Measurements from ENCODE around the gene HBM.
"Not testable (repeated sequence)": the region's sequence is repeated elsewhere in the genome, so short reads cannot be mapped to it uniquely, and the experiment has no call there.

HBM gene

DNA sequence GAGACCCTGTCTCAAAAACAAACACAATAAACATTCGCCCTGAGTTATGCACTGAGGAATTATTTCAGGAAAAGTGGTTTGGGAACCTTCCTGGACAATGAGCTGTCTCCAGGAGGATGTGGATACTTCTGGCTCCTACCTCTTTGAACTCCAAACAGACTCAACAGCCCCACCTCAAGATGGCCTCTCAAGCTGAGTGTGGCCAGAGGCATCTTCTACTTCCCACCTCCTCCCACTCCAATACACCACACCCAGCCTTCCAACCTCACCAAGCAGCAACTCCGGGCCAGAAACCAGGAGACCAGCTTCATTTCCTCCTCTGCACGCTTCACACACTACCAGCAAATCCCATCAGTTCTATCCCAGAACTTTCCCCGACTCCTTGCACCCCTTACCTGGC, 26.1 kb downstream of the HBM start:
- Histone ChIP-seq H3K36me3 (ENCODE audit: insufficient read depth, low read length) (peaks cover 96% of the 10 kb centered on the region), H3K9ac (ENCODE audit: low read depth, low read length) (no peak overlapping the region), H3K27ac (ENCODE audit: low read depth, low read length) (no peak overlapping the region), H3K4me1 (ENCODE audit: insufficient read depth, low read length) (no peaks in the 10 kb centered on the region), H3K4me3 (ENCODE audit: low read length) (no peak overlapping the region), H3K9me3 (ENCODE audit: insufficient read depth, low read depth, low read length) (no peaks in the 10 kb centered on the region), H3K27me3 (ENCODE audit: insufficient read depth, low read length) (no peaks in the 10 kb centered on the region)
- WGBS, result 95% methylated on average over 3 of the region's 4 CpGs

DNA sequence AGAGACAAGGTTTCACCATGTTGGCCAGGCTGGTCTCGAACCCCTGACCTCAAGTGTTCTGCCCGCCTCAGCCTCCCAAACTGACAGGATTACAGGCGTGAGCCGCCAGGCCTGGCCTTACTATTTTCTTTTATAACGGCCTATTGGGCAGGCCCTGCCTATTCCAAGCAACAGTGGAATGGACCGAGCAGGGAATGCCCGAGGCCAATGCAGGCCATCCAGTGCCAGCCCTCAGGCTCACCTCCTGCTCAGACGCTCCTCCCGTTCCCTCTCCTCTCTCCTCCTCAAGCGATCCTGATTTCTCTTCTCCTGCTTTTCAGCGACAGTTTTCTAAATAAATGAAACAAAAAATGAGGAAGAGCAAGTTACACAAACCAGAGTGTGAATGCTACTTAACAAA, 26.9 kb downstream of the HBM start:
- Histone ChIP-seq H3K27me3 (ENCODE audit: insufficient read depth, low read length) (no peaks in the 10 kb centered on the region), H3K4me3 (ENCODE audit: low read length) (no peak overlapping the region), H3K9ac (ENCODE audit: low read depth, low read length) (no peak overlapping the region), H3K9me3 (ENCODE audit: insufficient read depth, low read depth, low read length) (no peaks in the 10 kb centered on the region), H3K27ac (ENCODE audit: low read depth, low read length) (no peak overlapping the region), H3K4me1 (ENCODE audit: insufficient read depth, low read length) (no peaks in the 10 kb centered on the region), H3K36me3 (ENCODE audit: insufficient read depth, low read length) (peaks cover 99% of the 10 kb centered on the region)
- 93% methylated on average over 11 of the region's 11 CpGs for WGBS

DNA sequence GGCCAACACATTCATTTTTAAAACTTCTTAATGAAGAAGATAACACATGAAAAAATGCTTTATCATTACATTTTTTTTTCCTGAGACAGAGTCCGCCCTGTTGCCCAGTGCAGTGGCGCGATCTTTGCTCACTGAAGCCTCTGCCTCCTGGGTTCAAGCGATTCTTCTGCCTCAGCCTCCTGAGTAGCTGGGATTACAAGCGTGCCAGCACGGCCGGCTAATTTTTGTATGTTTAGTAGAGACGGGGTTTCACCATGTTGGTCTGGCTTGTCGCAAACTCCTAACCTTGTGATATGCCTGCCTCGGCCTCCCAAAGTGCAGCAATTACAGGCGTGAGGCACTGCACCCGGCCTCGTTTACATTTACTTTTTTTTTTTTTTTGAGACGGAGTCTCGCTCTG, 27.7 kb downstream of the HBM start:
- no peaks in the 10 kb centered on the region for H3K4me1 ChIP-seq (ENCODE audit: insufficient read depth, low read length)
- H3K27me3 ChIP-seq (ENCODE audit: insufficient read depth, low read length), result no peaks in the 10 kb centered on the region
- no peak overlapping the region for H3K4me3 ChIP-seq (ENCODE audit: low read length)
- H3K9ac ChIP-seq (ENCODE audit: low read depth, low read length), result no peak overlapping the region
- WGBS, result 95% methylated on average over 15 of the region's 15 CpGs
- H3K36me3 ChIP-seq (ENCODE audit: insufficient read depth, low read length), result peaks cover 98% of the 10 kb centered on the region
- no peak overlapping the region for H3K27ac ChIP-seq (ENCODE audit: low read depth, low read length)
- no peaks in the 10 kb centered on the region for H3K9me3 ChIP-seq (ENCODE audit: insufficient read depth, low read depth, low read length)

DNA sequence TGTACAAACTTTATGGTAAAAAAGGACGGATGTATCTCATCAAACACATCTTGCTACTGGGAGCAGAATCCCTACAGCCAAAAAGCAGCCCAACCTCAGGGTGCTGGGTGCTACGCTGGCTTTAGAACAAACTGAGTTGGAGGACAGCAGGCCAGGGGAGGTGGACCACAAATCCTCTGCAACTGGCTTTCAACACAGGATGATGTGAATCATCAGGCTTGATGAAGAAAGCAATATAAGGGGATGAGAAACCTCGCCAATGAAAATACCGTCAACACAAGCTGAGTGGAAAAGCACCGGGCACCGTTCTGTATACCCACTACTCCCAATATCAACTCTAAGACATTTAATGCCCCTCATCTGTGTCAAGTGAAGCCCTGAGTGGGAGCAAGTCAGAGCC, 28.7 kb downstream of the HBM start:
- Histone ChIP-seq H3K4me1 (ENCODE audit: insufficient read depth, low read length) (no peaks in the 10 kb centered on the region), H3K9ac (ENCODE audit: low read depth, low read length) (no peak overlapping the region), H3K4me3 (ENCODE audit: low read length) (no peak overlapping the region), H3K27me3 (ENCODE audit: insufficient read depth, low read length) (no peaks in the 10 kb centered on the region), H3K36me3 (ENCODE audit: insufficient read depth, low read length) (peaks cover 97% of the 10 kb centered on the region), H3K9me3 (ENCODE audit: insufficient read depth, low read depth, low read length) (no peaks in the 10 kb centered on the region), H3K27ac (ENCODE audit: low read depth, low read length) (no peak overlapping the region)
- WGBS, result 94% methylated on average over 6 of the region's 6 CpGs

DNA sequence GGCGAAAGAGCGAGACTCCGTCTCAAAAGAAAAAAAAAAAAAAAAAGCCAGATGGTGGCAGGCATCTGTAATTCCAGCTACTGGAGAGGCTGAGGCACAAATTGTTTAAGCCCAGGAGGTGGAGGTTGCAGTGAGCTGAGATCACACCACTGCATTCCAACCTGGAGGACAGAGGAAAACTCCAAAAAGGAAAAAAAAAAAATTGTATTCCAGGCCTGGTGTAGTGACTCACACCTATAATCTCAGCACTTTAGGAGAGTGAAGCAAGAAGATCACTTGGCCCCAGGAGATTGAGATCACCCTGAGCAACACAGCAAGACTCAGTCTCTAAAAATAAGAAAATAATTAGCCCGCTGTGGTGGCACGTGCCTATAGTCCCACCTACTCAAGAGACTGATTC, 34.6 kb downstream of the HBM start:
- 94% methylated on average over 5 of the region's 5 CpGs for WGBS
- H3K27me3 ChIP-seq (ENCODE audit: insufficient read depth, low read length), result no peaks in the 10 kb centered on the region
- no peak overlapping the region for H3K9ac ChIP-seq (ENCODE audit: low read depth, low read length)
- no peaks in the 10 kb centered on the region for H3K9me3 ChIP-seq (ENCODE audit: insufficient read depth, low read depth, low read length)
- no peaks in the 10 kb centered on the region for H3K4me1 ChIP-seq (ENCODE audit: insufficient read depth, low read length)
- H3K27ac ChIP-seq (ENCODE audit: low read depth, low read length), result no peak overlapping the region
- peaks cover 87% of the 10 kb centered on the region for H3K36me3 ChIP-seq (ENCODE audit: insufficient read depth, low read length)
- no peak overlapping the region for H3K4me3 ChIP-seq (ENCODE audit: low read length)

DNA sequence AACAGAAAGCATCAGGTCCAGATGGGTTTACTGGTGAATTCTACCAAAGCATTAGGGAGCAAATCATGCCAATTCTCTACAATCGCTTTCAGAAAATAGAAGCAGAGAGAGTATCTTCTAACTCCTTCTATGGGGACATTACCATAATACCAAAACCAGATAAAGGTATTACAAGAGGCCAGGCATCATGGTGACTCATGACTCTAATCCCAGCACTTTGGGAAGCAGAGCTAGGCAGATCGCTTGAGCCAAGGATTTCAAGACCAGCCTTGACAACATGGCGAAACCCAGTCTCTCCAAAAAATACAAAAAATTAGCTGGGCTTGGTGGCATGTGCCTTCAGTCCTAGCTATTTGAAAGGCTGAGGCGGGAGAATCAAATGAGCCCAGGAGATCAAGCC, 37.5 kb downstream of the HBM start:
- Histone ChIP-seq H3K4me1 (ENCODE audit: insufficient read depth, low read length) (no peaks in the 10 kb centered on the region), H3K4me3 (ENCODE audit: low read length) (no peak overlapping the region), H3K9me3 (ENCODE audit: insufficient read depth, low read depth, low read length) (no peaks in the 10 kb centered on the region), H3K27ac (ENCODE audit: low read depth, low read length) (no peak overlapping the region), H3K27me3 (ENCODE audit: insufficient read depth, low read length) (no peaks in the 10 kb centered on the region), H3K36me3 (ENCODE audit: insufficient read depth, low read length) (peaks cover 87% of the 10 kb centered on the region), H3K9ac (ENCODE audit: low read depth, low read length) (no peak overlapping the region)
- WGBS, result 97% methylated on average over 4 of the region's 4 CpGs

DNA sequence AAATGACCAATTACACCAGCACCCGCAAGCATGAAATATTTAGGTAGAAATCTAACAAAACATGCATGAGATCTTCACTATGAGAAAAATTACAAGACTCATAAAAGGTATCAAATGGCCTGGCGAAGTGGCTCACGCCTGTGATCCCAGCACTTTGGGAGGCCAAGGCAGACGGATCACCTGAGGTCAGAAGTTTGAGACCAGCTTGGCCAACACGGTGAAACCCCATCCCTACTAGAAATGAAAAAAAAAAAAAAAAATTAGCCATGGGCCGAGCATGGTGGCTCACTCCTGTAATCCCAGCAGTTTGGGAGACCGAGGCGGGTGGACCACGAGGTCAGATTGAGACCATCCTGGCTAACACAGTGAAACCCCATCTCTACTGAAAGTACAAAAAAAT, 38.3 kb downstream of the HBM start:
- H3K9ac ChIP-seq (ENCODE audit: low read depth, low read length); H3K4me1 ChIP-seq (ENCODE audit: insufficient read depth, low read length); H3K27ac ChIP-seq (ENCODE audit: low read depth, low read length); H3K9me3 ChIP-seq (ENCODE audit: insufficient read depth, low read depth, low read length); H3K4me3 ChIP-seq (ENCODE audit: low read length); H3K27me3 ChIP-seq (ENCODE audit: insufficient read depth, low read length): not testable (repeated sequence)
- WGBS, result 95% methylated on average over 9 of the region's 9 CpGs
- H3K36me3 ChIP-seq (ENCODE audit: insufficient read depth, low read length), result peaks cover 87% of the 10 kb centered on the region

DNA sequence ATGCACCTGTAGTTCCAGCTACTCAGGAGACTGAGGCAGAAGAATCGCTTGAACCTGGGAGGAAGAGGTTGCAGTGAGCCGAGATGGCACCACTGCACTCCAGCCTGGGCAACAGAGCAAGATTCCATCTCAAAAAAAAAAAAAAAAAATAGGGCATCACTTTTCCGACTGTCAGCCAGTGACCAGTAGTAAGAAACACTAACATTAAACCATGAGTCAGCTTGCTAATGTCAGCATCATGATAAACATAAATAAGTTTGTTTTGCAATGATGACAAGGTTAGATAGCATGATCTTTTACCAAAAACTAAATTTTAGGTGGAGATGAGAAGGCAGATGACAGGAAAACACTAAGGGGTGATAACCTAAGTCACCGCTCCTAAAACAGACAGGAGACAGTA, 43.6 kb downstream of the HBM start:
- 97% methylated on average over 3 of the region's 4 CpGs for WGBS
- H3K9ac ChIP-seq (ENCODE audit: low read depth, low read length); H3K4me1 ChIP-seq (ENCODE audit: insufficient read depth, low read length); H3K4me3 ChIP-seq (ENCODE audit: low read length); H3K27me3 ChIP-seq (ENCODE audit: insufficient read depth, low read length); H3K9me3 ChIP-seq (ENCODE audit: insufficient read depth, low read depth, low read length); H3K27ac ChIP-seq (ENCODE audit: low read depth, low read length): not testable (repeated sequence)
- peaks cover 91% of the 10 kb centered on the region for H3K36me3 ChIP-seq (ENCODE audit: insufficient read depth, low read length)

DNA sequence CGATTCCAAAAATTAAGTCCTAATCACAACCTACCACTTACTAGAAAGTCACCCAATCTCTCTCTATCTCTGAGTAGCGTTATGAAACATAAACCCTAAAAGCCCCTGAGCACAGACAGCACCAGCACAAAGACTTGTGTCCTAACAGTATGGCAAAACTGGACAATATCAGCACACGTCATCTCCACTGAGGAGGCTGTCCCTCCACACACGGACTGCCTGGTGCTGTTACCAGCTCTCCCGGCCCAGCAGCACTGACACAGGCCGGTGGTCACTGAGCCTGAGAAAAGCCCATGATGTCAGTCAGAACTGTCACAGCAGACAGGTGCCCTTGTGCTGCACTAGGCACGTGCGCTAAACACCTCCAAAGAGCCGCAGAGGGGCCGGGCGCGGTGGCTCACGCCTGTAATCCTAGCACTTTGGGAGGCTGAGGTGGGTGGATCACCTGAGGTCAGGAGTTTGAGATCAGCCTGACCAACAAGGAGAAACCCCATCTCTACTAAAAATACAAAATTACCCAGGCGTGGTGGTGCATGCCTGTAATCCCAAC, 45.9 kb downstream of the HBM start:
- H3K27me3 ChIP-seq (ENCODE audit: insufficient read depth, low read length); H3K9me3 ChIP-seq (ENCODE audit: insufficient read depth, low read depth, low read length); H3K4me3 ChIP-seq (ENCODE audit: low read length); H3K9ac ChIP-seq (ENCODE audit: low read depth, low read length); H3K27ac ChIP-seq (ENCODE audit: low read depth, low read length); H3K4me1 ChIP-seq (ENCODE audit: insufficient read depth, low read length): not testable (repeated sequence)
- peaks cover 90% of the 10 kb centered on the region for H3K36me3 ChIP-seq (ENCODE audit: insufficient read depth, low read length)
- 94% methylated on average over 14 of the region's 14 CpGs for WGBS

DNA sequence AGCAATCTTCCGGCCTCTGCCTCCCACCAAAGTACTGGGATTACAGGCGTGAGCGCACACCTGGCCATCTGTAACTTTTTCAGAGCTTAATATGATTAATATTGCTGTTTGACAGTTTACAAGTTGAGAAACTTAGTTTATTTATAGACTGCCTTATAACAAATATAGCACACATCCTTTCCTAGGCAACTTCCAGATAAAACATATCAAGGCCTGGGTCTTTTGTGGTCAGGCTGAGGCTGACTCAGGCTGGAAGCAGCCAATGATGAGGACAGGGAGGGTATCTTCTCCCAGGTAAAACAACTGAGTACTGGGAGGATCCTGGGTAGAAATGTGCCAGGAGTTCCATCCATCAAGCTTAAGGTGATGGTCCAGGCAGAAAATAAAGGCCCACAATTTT, 47.2 kb downstream of the HBM start:
- WGBS, result 91% methylated on average over 3 of the region's 3 CpGs
- no peaks in the 10 kb centered on the region for H3K4me1 ChIP-seq (ENCODE audit: insufficient read depth, low read length)
- no peaks in the 10 kb centered on the region for H3K27me3 ChIP-seq (ENCODE audit: insufficient read depth, low read length)
- no peaks in the 10 kb centered on the region for H3K9me3 ChIP-seq (ENCODE audit: insufficient read depth, low read depth, low read length)
- H3K4me3 ChIP-seq (ENCODE audit: low read length), result no peak overlapping the region
- no peak overlapping the region for H3K27ac ChIP-seq (ENCODE audit: low read depth, low read length)
- H3K9ac ChIP-seq (ENCODE audit: low read depth, low read length), result no peak overlapping the region
- H3K36me3 ChIP-seq (ENCODE audit: insufficient read depth, low read length), result peaks cover 89% of the 10 kb centered on the region
